ENCODE data around the gene SLC6A7.

The SLC6A7 gene

DNA sequence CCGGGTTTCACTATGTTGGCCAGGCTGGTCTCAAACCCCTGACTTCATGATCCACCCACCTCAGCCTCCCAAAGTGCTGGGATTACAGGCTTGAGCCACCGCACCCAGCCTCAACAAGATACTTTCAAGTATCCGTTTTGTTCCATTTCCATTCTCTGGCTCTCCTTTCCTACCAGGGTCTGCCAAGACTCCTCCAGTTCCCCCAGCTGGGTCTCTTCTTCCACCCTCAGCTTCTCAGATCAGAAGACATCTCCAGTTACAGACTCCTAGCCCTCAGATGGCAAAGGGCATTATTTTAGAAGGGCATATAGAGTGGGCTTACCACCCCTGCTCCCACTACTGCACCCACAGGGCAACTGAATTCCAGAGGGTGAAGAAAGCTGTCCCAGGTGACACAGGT, 32.7 kb upstream of the SLC6A7 start:
- Histone ChIP-seq H3K36me3 (no peaks in the 10 kb centered on the region), H3K27ac (no peak overlapping the region), H3K4me3 (ENCODE audit: low read depth, low read length) (no peak overlapping the region), H3K27me3 (ENCODE audit: insufficient read depth, low read depth, severe bottlenecking) (no peaks in the 10 kb centered on the region), H3K9me3 (ENCODE audit: severe bottlenecking) (no peaks in the 10 kb centered on the region)
- TF ChIP-seq, protein P1, sequence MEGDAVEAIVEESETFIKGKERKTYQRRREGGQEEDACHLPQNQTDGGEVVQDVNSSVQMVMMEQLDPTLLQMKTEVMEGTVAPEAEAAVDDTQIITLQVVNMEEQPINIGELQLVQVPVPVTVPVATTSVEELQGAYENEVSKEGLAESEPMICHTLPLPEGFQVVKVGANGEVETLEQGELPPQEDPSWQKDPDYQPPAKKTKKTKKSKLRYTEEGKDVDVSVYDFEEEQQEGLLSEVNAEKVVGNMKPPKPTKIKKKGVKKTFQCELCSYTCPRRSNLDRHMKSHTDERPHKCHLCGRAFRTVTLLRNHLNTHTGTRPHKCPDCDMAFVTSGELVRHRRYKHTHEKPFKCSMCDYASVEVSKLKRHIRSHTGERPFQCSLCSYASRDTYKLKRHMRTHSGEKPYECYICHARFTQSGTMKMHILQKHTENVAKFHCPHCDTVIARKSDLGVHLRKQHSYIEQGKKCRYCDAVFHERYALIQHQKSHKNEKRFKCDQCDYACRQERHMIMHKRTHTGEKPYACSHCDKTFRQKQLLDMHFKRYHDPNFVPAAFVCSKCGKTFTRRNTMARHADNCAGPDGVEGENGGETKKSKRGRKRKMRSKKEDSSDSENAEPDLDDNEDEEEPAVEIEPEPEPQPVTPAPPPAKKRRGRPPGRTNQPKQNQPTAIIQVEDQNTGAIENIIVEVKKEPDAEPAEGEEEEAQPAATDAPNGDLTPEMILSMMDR (IDR thresholded peaks at IDR 0.05; ENCODE audit: low read depth, low read length): no peak
- no peak for DNase-seq

DNA sequence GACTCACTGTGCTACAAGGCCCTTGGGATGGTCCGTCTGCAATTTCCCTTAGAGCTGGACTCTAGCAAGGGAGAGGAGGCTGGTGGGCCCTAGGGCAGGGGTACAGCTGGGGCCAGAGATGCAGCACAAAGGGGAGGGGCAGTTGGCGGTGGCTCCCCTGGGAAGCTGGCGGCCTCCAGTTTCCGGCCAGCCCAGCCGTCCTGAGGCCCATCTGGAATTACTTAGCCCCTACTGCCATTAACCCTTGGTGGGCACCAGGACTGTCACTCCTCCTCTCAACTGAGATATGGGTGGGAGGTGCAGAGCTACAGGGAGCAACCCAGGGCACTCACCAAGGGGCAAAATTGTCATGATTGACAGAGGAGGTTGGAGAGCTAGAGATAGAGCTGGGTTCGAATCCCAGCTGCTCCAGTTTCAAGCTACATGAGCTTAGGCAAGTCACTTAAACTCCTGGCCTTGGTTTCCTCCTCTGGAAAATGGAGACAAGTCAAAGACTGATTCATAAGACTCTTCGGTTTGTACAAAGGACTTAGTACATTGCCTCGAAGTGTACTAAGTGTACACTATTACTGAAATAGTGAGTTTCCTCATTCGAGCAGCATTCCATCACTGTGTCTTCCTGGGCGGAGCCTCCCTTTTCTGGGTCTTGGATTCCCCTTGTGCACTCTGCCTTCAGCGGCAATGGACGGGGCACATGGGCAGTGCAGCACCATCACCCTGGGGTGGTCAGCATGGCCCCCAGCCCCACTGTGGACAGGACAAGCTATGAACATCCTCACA, 31.5 kb upstream of the SLC6A7 start:
- no peaks in the 10 kb centered on the region for H3K9me3 ChIP-seq (ENCODE audit: severe bottlenecking)
- H3K27me3 ChIP-seq (ENCODE audit: insufficient read depth, low read depth, severe bottlenecking): no peaks in the 10 kb centered on the region
- H3K27ac ChIP-seq: no peak overlapping the region
- no peaks in the 10 kb centered on the region for H3K36me3 ChIP-seq
- TF ChIP-seq, protein P1 (IDR thresholded peaks at IDR 0.05; ENCODE audit: low read depth, low read length): no peak
- no peak overlapping the region for H3K4me3 ChIP-seq (ENCODE audit: low read depth, low read length)
- DNase-seq: no peak

DNA sequence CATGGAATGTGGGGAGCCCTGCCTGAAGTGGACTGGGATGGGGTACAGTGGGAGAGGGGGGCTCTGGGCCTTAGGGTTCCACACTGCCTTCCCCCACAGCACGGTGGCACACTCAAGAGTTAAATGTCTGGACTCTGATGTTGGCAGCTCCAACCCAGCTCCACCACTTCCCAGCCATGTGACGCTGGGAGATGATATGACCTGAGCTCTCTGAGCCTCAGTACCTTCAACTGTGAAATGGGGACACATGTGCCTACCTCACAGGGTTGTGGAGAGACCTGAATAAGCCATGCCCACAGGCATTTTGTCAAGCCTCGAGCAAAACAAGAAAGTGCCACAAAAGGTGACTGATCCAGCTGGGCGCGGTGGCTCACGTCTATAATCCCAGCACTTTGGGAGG, 30.8 kb upstream of the SLC6A7 start:
- Histone ChIP-seq H3K27ac (no peak overlapping the region), H3K36me3 (no peaks in the 10 kb centered on the region), H3K9me3 (ENCODE audit: severe bottlenecking) (no peaks in the 10 kb centered on the region), H3K27me3 (ENCODE audit: insufficient read depth, low read depth, severe bottlenecking) (no peaks in the 10 kb centered on the region), H3K4me3 (ENCODE audit: low read depth, low read length) (no peak overlapping the region)
- TF ChIP-seq, protein P1 (IDR thresholded peaks at IDR 0.05; ENCODE audit: low read depth, low read length): no peak
- DNase-seq: no peak

DNA sequence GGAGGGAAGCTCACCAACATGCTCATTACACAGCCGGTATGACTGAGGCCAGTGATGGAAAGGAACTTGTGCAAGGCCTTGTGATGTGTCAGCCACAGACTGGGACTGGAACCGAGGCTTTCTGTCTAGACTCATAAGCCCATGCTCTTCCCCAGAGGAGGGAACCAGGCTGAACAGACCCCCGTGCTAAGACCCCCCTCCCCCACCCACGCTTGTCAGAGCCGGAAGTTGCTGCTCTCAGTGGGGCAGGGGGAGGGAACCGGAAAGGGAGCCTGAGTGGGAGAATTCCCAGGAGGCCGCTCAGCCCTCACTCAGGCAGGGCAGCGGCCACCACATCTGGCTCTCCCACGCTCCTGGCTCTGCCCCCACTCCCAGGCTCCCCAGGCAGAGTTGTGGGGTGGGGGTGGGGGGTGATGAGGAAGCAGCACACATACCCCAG, 30.1 kb upstream of the SLC6A7 start:
- H3K9me3 ChIP-seq (ENCODE audit: severe bottlenecking): no peaks in the 10 kb centered on the region
- TF ChIP-seq, protein P1 (IDR thresholded peaks at IDR 0.05; ENCODE audit: low read depth, low read length): no peak
- no peaks in the 10 kb centered on the region for H3K27me3 ChIP-seq (ENCODE audit: insufficient read depth, low read depth, severe bottlenecking)
- H3K4me3 ChIP-seq (ENCODE audit: low read depth, low read length): no peak overlapping the region
- H3K27ac ChIP-seq: no peak overlapping the region
- no peak for DNase-seq
- H3K36me3 ChIP-seq: no peaks in the 10 kb centered on the region

DNA sequence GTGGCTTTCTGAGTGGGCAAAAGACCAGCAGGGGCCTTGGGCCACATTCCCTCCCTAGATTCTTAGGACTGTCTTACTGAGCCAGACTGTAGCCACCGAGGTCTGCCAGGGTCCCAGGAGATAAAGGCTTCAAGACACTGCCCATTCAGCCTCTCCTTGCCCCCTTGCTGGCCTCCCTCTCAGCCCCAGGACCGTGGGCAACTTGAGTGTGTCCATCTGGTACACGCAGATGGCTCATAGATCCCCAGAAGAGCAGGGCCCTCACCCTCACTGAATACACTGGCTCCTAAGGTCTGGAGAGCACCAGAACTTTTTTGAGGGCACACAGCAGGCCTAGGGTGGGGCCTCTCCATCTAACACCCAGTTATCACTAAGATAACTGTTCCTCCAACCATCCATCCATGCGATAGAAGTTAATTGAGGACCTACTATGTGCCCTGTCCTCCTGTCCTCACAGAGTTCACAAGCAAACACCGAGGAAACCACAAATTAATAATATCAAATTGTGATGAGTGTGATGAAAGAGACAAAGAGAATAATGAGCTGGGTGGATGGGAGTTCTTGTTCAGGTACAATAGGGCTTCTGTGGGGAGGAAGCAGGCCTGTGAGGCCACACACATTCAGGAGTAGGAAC, 29.3 kb upstream of the SLC6A7 start:
- H3K9me3 ChIP-seq (ENCODE audit: severe bottlenecking): no peaks in the 10 kb centered on the region
- no peaks in the 10 kb centered on the region for H3K27me3 ChIP-seq (ENCODE audit: insufficient read depth, low read depth, severe bottlenecking)
- no peaks in the 10 kb centered on the region for H3K36me3 ChIP-seq
- no peak overlapping the region for H3K27ac ChIP-seq
- no peak for DNase-seq
- no peak overlapping the region for H3K4me3 ChIP-seq (ENCODE audit: low read depth, low read length)
- TF ChIP-seq, protein P1 (IDR thresholded peaks at IDR 0.05; ENCODE audit: low read depth, low read length): no peak

All from WERI-Rb-1 (cell line).